MCF 10A (cell line): ENCODE results near the gene NHERF2. TPM values are rescaled to one million over a fixed set of nuclear protein-coding genes. Genes with fewer than 3 reads are reported as not detected.

Source experiments
- BruUV-seq: library from RNA; stranded (reverse); fragments of 400-500 nt; replicated peaks from 2 replicates; lab custom pipeline; 2021; lab: Mats Ljungman, UMichigan
- CTCF ChIA-PET: fragments of 300-600 bp; sonication (Branson Sonifier 250); formaldehyde crosslinking; extraction: SDS; loops from one replicate; lab custom pipeline; 2021; ENCODE audit warnings: antibody characterized with exemption, inconsistent platforms; lab: Yijun Ruan, JAX
- POLR2A ChIA-PET: fragments of 300-600, 350-650 bp; sonication (Branson Sonifier 250); formaldehyde crosslinking; extraction: SDS; loops from one replicate; lab custom pipeline; 2020; ENCODE audit warnings: antibody characterized with exemption, inconsistent platforms; lab: Yijun Ruan, JAX
- DNase-seq: peaks from one replicate; pipeline ENCODE4 v3.0.0-alpha.2; 2018; ENCODE audit not compliant: unreplicated experiment
- H3K27ac Mint-ChIP-seq: one replicate; pipeline ENCODE4 v1.8.0; 2022; ENCODE audit warnings: mild to moderate bottlenecking, low read depth, mixed read lengths; ENCODE audit not compliant: unreplicated experiment
- H3K27me3 Mint-ChIP-seq: one replicate; pipeline ENCODE4 v1.8.0; 2022; ENCODE audit warnings: mixed read lengths; ENCODE audit not compliant: insufficient read depth, unreplicated experiment
- H3K36me3 Mint-ChIP-seq: one replicate; pipeline ENCODE4 v1.8.0; 2022; ENCODE audit warnings: mild to moderate bottlenecking, moderate library complexity, mixed read lengths; ENCODE audit not compliant: insufficient read depth, unreplicated experiment
- H3K4me1 Mint-ChIP-seq: one replicate; pipeline ENCODE4 v1.8.0; 2022; ENCODE audit warnings: mixed read lengths; ENCODE audit not compliant: insufficient read depth, unreplicated experiment
- H3K4me3 Mint-ChIP-seq: one replicate; pipeline ENCODE4 v1.8.0; 2022; ENCODE audit warnings: mild to moderate bottlenecking, moderate library complexity, mixed read lengths; ENCODE audit not compliant: unreplicated experiment
- H3K9me3 Mint-ChIP-seq: one replicate; pipeline ENCODE4 v1.8.0; 2022; ENCODE audit warnings: mixed read lengths; ENCODE audit not compliant: unreplicated experiment
- intact Hi-C: fragments of 100-400 bp; cut with micrococcal nuclease; formaldehyde crosslinking; loops from 2 replicates; pipeline ENCODE4 v1.14.1; 2022
- total RNA-seq: library from RNA; stranded (reverse); gene quantifications from 2 replicates; pipeline ENCODE4 v1.2.3, GENCODE V29; 2022
- TF ChIP-seq, protein P1 (sequence below): fragments of 200-600 bp; IDR thresholded peaks from one replicate; pipeline ENCODE4 v1.8.0; 2022; ENCODE audit warnings: antibody characterized with exemption, mild to moderate bottlenecking; ENCODE audit not compliant: unreplicated experiment

The NHERF2 gene
- total RNA-seq, 1 experiment from 2014 or later, result 14.5 TPM

DNA sequence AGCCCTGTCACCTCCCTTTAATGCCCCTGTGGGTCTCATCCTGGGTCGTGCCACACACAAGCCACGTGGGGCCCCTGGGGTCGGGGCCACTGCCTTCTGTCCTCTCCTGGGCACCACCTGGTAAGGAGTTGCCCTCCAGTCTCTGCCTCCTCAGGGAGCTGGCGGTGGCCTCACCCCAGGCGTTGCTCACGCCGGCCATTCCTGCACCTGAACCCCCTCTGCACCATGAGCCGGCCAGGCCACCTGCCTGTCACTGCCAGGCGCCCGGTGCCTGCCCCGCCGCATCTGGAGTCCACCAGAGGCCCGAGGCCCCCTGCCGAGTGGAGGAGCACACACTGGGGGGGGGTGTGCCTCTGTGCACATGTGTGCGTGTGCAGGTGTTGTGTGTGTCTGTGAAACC lies 10.4 kb downstream of the NHERF2 start:
- ChIA-PET POLR2A (interaction anchor here (0.7 kb wide), 1 partner anchor 226 kb away, joined by 4 read pairs; no protein-coding TSS in a partner anchor), CTCF (no interaction called here)
- Mint-ChIP-seq H3K27ac (no peak overlapping the region), H3K36me3 (no peaks in the 10 kb centered on the region), H3K27me3 (no peaks in the 10 kb centered on the region), H3K4me1 (no peaks in the 10 kb centered on the region), H3K4me3 (no peak overlapping the region), H3K9me3 (no peaks in the 10 kb centered on the region)
- TF ChIP-seq, protein P1, sequence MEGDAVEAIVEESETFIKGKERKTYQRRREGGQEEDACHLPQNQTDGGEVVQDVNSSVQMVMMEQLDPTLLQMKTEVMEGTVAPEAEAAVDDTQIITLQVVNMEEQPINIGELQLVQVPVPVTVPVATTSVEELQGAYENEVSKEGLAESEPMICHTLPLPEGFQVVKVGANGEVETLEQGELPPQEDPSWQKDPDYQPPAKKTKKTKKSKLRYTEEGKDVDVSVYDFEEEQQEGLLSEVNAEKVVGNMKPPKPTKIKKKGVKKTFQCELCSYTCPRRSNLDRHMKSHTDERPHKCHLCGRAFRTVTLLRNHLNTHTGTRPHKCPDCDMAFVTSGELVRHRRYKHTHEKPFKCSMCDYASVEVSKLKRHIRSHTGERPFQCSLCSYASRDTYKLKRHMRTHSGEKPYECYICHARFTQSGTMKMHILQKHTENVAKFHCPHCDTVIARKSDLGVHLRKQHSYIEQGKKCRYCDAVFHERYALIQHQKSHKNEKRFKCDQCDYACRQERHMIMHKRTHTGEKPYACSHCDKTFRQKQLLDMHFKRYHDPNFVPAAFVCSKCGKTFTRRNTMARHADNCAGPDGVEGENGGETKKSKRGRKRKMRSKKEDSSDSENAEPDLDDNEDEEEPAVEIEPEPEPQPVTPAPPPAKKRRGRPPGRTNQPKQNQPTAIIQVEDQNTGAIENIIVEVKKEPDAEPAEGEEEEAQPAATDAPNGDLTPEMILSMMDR, result no peak
- BruUV-seq, result no TSS peak
- DNase-seq, result no peak
- intact Hi-C loops, result no loop called here

DNA sequence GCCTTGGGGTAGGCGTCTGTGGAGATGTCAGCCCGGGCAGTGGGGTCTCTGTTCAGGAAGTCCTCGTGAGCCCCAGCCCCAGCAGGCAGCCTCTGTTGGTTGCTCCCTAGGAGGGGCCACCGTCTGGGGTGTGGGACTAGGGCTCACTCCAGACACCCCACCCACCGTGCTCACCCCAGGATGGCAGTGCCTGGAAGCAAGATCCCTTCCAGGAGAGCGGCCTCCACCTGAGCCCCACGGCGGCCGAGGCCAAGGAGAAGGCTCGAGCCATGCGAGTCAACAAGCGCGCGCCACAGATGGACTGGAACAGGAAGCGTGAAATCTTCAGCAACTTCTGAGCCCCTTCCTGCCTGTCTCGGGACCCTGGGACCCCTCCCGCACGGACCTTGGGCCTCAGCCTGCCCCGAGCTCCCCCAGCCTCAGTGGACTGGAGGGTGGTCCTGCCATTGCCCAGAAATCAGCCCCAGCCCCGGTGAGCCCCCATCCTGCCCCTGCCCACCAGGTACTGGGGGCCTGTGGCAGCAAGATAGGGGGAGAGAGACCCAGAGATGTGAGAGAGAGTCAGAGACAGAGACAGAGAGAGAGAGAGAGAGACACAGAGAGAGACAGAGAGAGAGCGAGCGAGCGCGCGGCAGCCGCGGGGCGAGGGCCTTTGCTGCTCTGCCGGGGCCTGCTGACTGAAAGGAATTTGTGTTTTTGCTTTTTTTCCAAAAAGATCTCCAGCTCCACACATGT lies 11.1 kb downstream of the NHERF2 start:
- Mint-ChIP-seq H3K36me3 (no peaks in the 10 kb centered on the region), H3K4me3 (no peak overlapping the region), H3K27ac (no peak overlapping the region), H3K9me3 (no peaks in the 10 kb centered on the region), H3K27me3 (no peaks in the 10 kb centered on the region), H3K4me1 (no peaks in the 10 kb centered on the region)
- POLR2A ChIA-PET, result interaction anchor here (0.7 to 0.8 kb wide), 2 partner anchors 118 to 226 kb away, joined by 3 to 4 read pairs; partner anchors contain the start of gene TRAF7
- no TSS peak for BruUV-seq
- intact Hi-C loops, result no loop called here
- TF ChIP-seq, protein P1, result no peak
- no peak for DNase-seq
- CTCF ChIA-PET, result no interaction called here

DNA sequence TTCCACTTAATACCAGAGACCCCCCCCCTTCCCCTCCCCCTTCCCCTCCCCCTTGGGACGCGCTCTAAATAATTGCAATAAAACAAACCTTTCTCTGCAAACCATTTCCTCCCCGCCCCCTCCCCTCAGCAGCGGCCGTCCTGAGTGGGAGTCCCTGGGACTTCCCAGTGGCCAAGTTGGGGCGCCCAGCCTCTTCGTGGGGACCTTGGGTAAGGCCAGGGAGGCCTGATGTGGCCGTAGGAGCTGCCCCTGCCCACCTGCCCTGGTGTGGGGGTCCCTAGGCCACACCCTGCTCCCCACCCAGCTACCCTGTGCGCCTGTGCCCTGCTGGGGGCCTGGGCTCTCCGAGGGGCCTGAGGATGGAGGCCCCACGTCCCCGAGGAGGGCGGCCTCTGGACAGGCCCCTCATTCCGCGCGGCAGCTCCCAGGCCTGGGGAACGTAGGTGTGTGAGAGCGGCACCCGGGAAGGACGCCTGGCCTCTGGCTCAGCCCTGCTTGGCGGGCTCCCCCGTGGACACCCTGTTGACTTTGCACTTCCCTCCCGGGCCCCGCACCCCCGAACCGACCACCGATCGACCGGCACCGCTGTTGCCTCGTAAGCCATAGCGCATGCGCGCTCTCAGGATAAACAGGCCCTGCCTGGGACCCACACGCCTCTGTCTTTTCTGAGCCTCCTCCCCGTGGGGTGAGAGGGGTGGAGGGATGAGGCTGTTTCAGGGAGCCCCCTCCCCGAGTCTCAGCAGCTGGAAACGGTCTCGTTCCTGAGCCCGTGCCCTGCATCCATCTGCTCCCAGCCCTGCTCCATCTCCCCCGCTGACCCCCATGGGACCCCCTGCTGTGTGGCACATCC lies 11.9 kb downstream of the NHERF2 start:
- CTCF ChIA-PET, result interaction anchor here (0.6 to 0.9 kb wide), 2 partner anchors 102 to 221 kb away, joined by 3 read pairs; no protein-coding TSS in a partner anchor
- no peaks in the 10 kb centered on the region for H3K36me3 Mint-ChIP-seq
- peaks cover 6% of the 10 kb centered on the region for H3K4me1 Mint-ChIP-seq
- BruUV-seq, result no TSS peak
- no peaks in the 10 kb centered on the region for H3K9me3 Mint-ChIP-seq
- POLR2A ChIA-PET, result interaction anchor here (0.6 to 1.0 kb wide), 3 partner anchors 46 to 117 kb away, joined by 3 to 4 read pairs (median 3); partner anchors contain the start of gene TRAF7
- H3K4me3 Mint-ChIP-seq, result no peak overlapping the region
- intact Hi-C loops, result no loop called here
- H3K27me3 Mint-ChIP-seq, result no peaks in the 10 kb centered on the region
- no peak overlapping the region for H3K27ac Mint-ChIP-seq
- TF ChIP-seq, protein P1, result no peak
- no peak for DNase-seq
